K562 (cell line): ENCODE data around the gene SLC25A45. TPM values are rescaled to one million over a fixed set of nuclear protein-coding genes. Genes with fewer than 3 reads are reported as not detected.

ENCODE experiments used
- GATA2 ChIP-seq: sonication (generic); formaldehyde crosslinking; IDR thresholded peaks from 2 replicates; pipeline ENCODE4 v1.4.0; 2020; ENCODE audit warnings: mild to moderate bottlenecking, missing genetic modification reagents
- HDAC3 ChIP-seq: fragments of 450-650 bp; IDR thresholded peaks from 2 replicates; pipeline ENCODE4 v1.6.1; 2018; ENCODE audit warnings: borderline replicate concordance, mild to moderate bottlenecking, moderate library complexity; ENCODE audit not compliant: partially characterized antibody
- HSF4 ChIP-seq: fragments of 250-450 bp; sonication (Bioruptor Pico); IDR thresholded peaks from 2 replicates; pipeline ENCODE4 v2.1.2; 2022; ENCODE audit warnings: mild to moderate bottlenecking, moderate library complexity, borderline replicate concordance
- NELFE ChIP-seq: IDR thresholded peaks from 2 replicates; pipeline ENCODE4 v1.6.1; 2011; ENCODE audit warnings: mild to moderate bottlenecking; ENCODE audit not compliant: insufficient read depth, insufficient read length
- SAP30 ChIP-seq: fragments of 200-600 bp; sonication (generic); IDR thresholded peaks from 2 replicates; pipeline ENCODE4 v1.6.1; 2012; ENCODE audit warnings: borderline replicate concordance, low read depth, mild to moderate bottlenecking, moderate library complexity, low read length, control low read depth, inconsistent platforms; ENCODE audit not compliant: insufficient read depth, poor library complexity, severe bottlenecking
- ZNF184 ChIP-seq: sonication (generic); formaldehyde crosslinking; IDR thresholded peaks from 2 replicates; pipeline ENCODE4 v1.5.0; 2020; ENCODE audit warnings: missing genetic modification reagents
- ZNF217 ChIP-seq: sonication (generic); formaldehyde crosslinking; IDR thresholded peaks from 2 replicates; pipeline ENCODE4 v1.8.0; 2022; ENCODE audit warnings: mild to moderate bottlenecking, missing genetic modification reagents
- ZNF589 ChIP-seq: fragments of 200-800 bp; sonication (Bioruptor generic); IDR thresholded peaks from 2 replicates; pipeline ENCODE4 v1.6.1; 2016; ENCODE audit warnings: low read depth, missing genetic modification characterization, missing compliant biosample characterization
- polyA plus RNA-seq, 8 experiments: library from polyadenylated mRNA; depleted of rRNA in 4 of 8; stranded (reverse) in 5 of 8; unstranded in 3 of 8; fragments of >200 nt; fragmentation: Nextera tagmentation in 2 of 8; fragmentation: Illumina TruSeq in 1 of 8; extraction: Ambion mirVana in 2 of 8; extraction: Trizol in 1 of 8; gene quantifications; 2 replicates each; pipeline versions ENCODE4 v1.2.1 to v1.2.3, GENCODE V29; 2011 to 2014; ENCODE audit warnings: inconsistent platforms in 1 of 8, missing spikeins in 1 of 8
- total RNA-seq, 7 experiments: library from RNA; depleted of rRNA in 6 of 7; stranded (reverse); fragments of >200 nt in 6 of 7; fragmentation: Illumina TruSeq in 2 of 7; extraction: Trizol in 2 of 7; gene quantifications; 2 replicates each; pipeline versions ENCODE4 v1.2.1 to v1.2.3, GENCODE V29; 2011 to 2021; ENCODE audit warnings: low replicate concordance in 1 of 7
- TF ChIP-seq, protein P1 (sequence below): sonication (generic); formaldehyde crosslinking; IDR thresholded peaks from 2 replicates; pipeline ENCODE4 v1.8.0; 2022; ENCODE audit warnings: mild to moderate bottlenecking, missing genetic modification reagents
- TF ChIP-seq, protein P2 (sequence below): fragments of 250-450 bp; sonication (Bioruptor Pico); IDR thresholded peaks from 2 replicates; pipeline ENCODE4 v1.4.0; 2020
- TF ChIP-seq, protein P3 (sequence below): fragments of 250-450 bp; sonication (Bioruptor Pico); IDR thresholded peaks from 2 replicates; pipeline ENCODE4 v1.5.1; 2021; ENCODE audit warnings: mild to moderate bottlenecking
- TF ChIP-seq, protein P4 (sequence below): fragments of 450-650 bp; IDR thresholded peaks from 2 replicates; pipeline ENCODE4 v1.7.0; 2016; ENCODE audit warnings: borderline replicate concordance

SLC25A45 gene
- total and polyA plus RNA-seq, 9 of the 15 experiments (the other 6 are each of a cell fraction or from before 2014, with no cell fraction given): 0.15 to 2.3 (median 0.68) TPM

DNA sequence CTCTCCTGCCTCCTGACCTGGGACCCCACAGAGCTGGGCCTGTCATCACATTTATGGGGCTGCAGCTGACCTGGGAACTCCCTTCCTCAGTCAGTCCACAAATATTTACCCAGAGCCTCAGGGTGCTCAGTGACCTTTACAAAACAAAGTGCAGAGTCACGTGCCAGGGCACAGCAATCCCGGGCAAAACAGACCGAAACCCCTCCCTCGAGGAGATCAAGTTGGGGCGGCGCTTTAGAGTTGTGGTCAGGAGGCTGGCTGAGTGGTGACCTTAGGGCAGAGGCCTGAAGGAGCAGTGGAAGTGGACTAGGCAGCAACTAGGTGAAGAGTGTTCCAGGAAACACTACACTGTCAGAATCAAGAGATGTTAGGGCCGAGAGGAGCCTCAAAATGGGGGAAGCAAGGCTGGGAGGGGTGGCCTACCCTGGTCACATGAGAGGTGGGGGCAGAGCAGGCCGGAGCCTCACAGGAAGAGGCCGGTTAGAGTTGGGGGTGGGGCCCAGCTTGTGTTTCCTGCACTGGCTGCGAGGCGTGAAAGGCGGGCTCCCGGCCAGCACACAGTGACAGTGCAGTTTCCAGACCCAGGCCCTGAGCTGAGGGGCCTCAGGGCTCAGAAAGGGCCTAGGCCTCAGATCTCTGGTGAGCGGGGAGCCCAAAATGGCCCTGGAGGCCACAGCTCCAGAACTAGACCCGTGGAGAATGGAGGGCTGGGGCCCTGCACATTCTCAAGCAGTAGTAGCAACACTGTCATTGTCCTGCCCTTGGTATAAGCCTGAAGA, 36.4 kb upstream of the SLC25A45 start (continued):
- TF ChIP-seq, protein P1, sequence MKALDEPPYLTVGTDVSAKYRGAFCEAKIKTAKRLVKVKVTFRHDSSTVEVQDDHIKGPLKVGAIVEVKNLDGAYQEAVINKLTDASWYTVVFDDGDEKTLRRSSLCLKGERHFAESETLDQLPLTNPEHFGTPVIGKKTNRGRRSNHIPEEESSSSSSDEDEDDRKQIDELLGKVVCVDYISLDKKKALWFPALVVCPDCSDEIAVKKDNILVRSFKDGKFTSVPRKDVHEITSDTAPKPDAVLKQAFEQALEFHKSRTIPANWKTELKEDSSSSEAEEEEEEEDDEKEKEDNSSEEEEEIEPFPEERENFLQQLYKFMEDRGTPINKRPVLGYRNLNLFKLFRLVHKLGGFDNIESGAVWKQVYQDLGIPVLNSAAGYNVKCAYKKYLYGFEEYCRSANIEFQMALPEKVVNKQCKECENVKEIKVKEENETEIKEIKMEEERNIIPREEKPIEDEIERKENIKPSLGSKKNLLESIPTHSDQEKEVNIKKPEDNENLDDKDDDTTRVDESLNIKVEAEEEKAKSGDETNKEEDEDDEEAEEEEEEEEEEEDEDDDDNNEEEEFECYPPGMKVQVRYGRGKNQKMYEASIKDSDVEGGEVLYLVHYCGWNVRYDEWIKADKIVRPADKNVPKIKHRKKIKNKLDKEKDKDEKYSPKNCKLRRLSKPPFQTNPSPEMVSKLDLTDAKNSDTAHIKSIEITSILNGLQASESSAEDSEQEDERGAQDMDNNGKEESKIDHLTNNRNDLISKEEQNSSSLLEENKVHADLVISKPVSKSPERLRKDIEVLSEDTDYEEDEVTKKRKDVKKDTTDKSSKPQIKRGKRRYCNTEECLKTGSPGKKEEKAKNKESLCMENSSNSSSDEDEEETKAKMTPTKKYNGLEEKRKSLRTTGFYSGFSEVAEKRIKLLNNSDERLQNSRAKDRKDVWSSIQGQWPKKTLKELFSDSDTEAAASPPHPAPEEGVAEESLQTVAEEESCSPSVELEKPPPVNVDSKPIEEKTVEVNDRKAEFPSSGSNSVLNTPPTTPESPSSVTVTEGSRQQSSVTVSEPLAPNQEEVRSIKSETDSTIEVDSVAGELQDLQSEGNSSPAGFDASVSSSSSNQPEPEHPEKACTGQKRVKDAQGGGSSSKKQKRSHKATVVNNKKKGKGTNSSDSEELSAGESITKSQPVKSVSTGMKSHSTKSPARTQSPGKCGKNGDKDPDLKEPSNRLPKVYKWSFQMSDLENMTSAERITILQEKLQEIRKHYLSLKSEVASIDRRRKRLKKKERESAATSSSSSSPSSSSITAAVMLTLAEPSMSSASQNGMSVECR (CRISPR knock-in tag): peak; percentile 52; the same call in 1 of the 2 replicates
- TF ChIP-seq, protein P2, sequence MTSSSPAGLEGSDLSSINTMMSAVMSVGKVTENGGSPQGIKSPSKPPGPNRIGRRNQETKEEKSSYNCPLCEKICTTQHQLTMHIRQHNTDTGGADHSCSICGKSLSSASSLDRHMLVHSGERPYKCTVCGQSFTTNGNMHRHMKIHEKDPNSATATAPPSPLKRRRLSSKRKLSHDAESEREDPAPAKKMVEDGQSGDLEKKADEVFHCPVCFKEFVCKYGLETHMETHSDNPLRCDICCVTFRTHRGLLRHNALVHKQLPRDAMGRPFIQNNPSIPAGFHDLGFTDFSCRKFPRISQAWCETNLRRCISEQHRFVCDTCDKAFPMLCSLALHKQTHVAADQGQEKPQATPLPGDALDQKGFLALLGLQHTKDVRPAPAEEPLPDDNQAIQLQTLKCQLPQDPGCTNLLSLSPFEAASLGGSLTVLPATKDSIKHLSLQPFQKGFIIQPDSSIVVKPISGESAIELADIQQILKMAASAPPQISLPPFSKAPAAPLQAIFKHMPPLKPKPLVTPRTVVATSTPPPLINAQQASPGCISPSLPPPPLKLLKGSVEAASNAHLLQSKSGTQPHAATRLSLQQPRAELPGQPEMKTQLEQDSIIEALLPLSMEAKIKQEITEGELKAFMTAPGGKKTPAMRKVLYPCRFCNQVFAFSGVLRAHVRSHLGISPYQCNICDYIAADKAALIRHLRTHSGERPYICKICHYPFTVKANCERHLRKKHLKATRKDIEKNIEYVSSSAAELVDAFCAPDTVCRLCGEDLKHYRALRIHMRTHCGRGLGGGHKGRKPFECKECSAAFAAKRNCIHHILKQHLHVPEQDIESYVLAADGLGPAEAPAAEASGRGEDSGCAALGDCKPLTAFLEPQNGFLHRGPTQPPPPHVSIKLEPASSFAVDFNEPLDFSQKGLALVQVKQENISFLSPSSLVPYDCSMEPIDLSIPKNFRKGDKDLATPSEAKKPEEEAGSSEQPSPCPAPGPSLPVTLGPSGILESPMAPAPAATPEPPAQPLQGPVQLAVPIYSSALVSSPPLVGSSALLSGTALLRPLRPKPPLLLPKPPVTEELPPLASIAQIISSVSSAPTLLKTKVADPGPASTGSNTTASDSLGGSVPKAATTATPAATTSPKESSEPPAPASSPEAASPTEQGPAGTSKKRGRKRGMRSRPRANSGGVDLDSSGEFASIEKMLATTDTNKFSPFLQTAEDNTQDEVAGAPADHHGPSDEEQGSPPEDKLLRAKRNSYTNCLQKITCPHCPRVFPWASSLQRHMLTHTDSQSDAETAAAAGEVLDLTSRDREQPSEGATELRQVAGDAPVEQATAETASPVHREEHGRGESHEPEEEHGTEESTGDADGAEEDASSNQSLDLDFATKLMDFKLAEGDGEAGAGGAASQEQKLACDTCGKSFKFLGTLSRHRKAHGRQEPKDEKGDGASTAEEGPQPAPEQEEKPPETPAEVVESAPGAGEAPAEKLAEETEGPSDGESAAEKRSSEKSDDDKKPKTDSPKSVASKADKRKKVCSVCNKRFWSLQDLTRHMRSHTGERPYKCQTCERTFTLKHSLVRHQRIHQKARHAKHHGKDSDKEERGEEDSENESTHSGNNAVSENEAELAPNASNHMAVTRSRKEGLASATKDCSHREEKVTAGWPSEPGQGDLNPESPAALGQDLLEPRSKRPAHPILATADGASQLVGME: no peak
- TF ChIP-seq, protein P3, sequence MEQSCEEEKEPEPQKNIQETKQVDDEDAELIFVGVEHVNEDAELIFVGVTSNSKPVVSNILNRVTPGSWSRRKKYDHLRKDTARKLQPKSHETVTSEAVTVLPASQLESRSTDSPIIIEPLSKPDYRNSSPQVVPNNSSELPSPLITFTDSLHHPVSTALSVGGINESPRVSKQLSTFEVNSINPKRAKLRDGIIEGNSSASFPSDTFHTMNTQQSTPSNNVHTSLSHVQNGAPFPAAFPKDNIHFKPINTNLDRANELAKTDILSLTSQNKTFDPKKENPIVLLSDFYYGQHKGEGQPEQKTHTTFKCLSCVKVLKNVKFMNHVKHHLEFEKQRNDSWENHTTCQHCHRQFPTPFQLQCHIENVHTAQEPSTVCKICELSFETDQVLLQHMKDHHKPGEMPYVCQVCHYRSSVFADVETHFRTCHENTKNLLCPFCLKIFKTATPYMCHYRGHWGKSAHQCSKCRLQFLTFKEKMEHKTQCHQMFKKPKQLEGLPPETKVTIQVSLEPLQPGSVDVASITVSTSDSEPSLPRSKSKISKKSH (CRISPR knock-in tag): no peak
- no peak for TF ChIP-seq SAP30
- peak; percentile 55; the same call in 1 of the 2 replicates for TF ChIP-seq HSF4 (CRISPR knock-in tag)
- no peak for TF ChIP-seq ZNF184 (CRISPR knock-in tag)
- TF ChIP-seq HDAC3: no peak
- TF ChIP-seq ZNF589 (CRISPR knock-in tag): no peak
- TF ChIP-seq, protein P4, sequence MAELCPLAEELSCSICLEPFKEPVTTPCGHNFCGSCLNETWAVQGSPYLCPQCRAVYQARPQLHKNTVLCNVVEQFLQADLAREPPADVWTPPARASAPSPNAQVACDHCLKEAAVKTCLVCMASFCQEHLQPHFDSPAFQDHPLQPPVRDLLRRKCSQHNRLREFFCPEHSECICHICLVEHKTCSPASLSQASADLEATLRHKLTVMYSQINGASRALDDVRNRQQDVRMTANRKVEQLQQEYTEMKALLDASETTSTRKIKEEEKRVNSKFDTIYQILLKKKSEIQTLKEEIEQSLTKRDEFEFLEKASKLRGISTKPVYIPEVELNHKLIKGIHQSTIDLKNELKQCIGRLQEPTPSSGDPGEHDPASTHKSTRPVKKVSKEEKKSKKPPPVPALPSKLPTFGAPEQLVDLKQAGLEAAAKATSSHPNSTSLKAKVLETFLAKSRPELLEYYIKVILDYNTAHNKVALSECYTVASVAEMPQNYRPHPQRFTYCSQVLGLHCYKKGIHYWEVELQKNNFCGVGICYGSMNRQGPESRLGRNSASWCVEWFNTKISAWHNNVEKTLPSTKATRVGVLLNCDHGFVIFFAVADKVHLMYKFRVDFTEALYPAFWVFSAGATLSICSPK: no peak
- TF ChIP-seq NELFE: no peak
- TF ChIP-seq GATA2 (CRISPR knock-in tag): no peak
- TF ChIP-seq ZNF217 (CRISPR knock-in tag): no peak
